ENCODE results near the gene COPZ2.
"Not testable (repeated sequence)": the region's sequence is repeated elsewhere in the genome, so short reads cannot be mapped to it uniquely, and the experiment has no call there.

COPZ2 gene

GRCh38 chr17:48055531-48056245 lies 18.1 kb upstream of the COPZ2 start:
- no peak for DNase-seq

- DNase-seq, result no peak
These were observed 16.9 kb upstream of the COPZ2 start for GRCh38 chr17:48054238-48055185.

GRCh38 chr17:48053758-48054237 lies 16.2 kb upstream of the COPZ2 start:
- no peak for DNase-seq

GRCh38 chr17:48052956-48053757 lies 15.6 kb upstream of the COPZ2 start:
- no peak for DNase-seq

- no peak for DNase-seq
These were observed 14.3 kb upstream of the COPZ2 start for GRCh38 chr17:48051706-48052486.

GRCh38 chr17:48051283-48051682 lies 13.7 kb upstream of the COPZ2 start:
- DNase-seq, result no peak

GRCh38 chr17:48048384-48049126 lies 11.0 kb upstream of the COPZ2 start:
- peak; percentile 35 to 43 for DNase-seq

GRCh38 chr17:48047741-48048383 lies 10.3 kb upstream of the COPZ2 start, which contains the start of gene NFE2L1:
Gene NFE2L1, plus strand, starts transcription at chr17:48048359. Its CDS starts 2,760 bp downstream, at chr17:48051119.
- peak; percentile 98 to 99 for DNase-seq

GRCh38 chr17:48047113-48047740 lies 9.6 kb upstream of the COPZ2 start:
- no peak for DNase-seq

GRCh38 chr17:48046296-48046695 lies 8.7 kb upstream of the COPZ2 start:
- no peak for DNase-seq

GRCh38 chr17:48045316-48046001 lies 7.9 kb upstream of the COPZ2 start:
- DNase-seq, result no peak

GRCh38 chr17:48044851-48045250 lies 7.3 kb upstream of the COPZ2 start:
- DNase-seq, result no peak

- DNase-seq, result no peak
These were observed 5.6 kb upstream of the COPZ2 start for GRCh38 chr17:48043176-48043575.

- DNase-seq, result no peak
These were observed 1.1 kb upstream of the COPZ2 start for GRCh38 chr17:48038687-48039086.

- DNase-seq, result no peak
These were observed 284 bp upstream of the COPZ2 start for GRCh38 chr17:48037838-48038323.

GRCh38 chr17:48036693-48037035 lies 933 bp downstream of the COPZ2 start:
- DNase-seq, result no peak

GRCh38 chr17:48034734-48035133 lies 2.9 kb downstream of the COPZ2 start:
- not testable (repeated sequence) for DNase-seq

GRCh38 chr17:48031966-48032365 lies 5.6 kb downstream of the COPZ2 start:
- no peak for DNase-seq

GRCh38 chr17:48030531-48030930 lies 7.1 kb downstream of the COPZ2 start:
- no peak for DNase-seq

- no peak for DNase-seq
These were observed 8.9 kb downstream of the COPZ2 start for GRCh38 chr17:48028736-48029135.

Measured in CD4-positive, alpha-beta T cell treated with Interleukin-4 for 1 hour (primary cell).